ENCODE measurements around the gene FOXM1.

Gene FOXM1, protein sequence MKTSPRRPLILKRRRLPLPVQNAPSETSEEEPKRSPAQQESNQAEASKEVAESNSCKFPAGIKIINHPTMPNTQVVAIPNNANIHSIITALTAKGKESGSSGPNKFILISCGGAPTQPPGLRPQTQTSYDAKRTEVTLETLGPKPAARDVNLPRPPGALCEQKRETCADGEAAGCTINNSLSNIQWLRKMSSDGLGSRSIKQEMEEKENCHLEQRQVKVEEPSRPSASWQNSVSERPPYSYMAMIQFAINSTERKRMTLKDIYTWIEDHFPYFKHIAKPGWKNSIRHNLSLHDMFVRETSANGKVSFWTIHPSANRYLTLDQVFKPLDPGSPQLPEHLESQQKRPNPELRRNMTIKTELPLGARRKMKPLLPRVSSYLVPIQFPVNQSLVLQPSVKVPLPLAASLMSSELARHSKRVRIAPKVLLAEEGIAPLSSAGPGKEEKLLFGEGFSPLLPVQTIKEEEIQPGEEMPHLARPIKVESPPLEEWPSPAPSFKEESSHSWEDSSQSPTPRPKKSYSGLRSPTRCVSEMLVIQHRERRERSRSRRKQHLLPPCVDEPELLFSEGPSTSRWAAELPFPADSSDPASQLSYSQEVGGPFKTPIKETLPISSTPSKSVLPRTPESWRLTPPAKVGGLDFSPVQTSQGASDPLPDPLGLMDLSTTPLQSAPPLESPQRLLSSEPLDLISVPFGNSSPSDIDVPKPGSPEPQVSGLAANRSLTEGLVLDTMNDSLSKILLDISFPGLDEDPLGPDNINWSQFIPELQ

DNA sequence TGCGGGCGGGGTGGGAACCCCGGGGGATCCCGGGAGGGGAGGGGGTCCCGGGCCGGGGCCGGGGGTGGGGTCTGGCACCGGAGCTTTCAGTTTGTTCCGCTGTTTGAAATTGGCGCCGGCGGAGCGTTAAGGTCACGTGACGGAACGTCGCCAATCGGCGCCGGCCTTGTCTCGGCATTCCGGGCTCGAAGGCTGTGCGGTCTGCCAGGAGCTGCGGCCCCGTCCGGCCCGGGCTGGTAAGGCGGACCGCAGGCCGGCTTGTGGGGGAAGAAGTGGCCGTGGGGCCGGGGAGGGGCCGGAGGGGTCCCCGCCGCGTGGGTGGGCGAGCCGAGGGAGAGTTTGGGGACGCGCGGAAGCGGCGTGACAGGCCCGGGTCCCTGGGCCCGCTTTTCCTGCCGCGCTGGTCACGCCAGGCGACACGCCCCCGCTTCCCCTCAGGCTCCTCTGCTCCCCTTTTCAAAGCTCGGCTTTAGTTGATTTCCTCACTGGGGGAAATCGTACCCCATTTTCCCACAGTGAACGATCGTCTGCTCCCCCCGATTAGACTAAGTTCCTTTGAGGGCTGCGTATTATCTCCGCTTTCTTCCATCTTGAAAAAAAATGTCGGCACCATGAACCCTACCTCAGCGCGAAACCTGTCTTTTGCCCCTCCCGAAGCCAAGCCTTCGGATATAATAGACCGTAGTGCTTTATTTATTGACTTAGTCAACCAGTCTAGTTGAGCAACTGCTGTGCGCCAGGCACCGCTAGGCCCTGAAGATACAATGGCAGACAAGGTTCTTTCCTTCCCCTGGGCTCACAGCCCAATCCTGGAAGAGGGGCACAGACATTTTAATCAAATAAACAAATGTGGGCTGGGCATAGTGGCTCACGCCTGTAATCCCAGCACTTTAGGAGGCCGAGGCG is at the start of gene FOXM1, which contains the start of gene RHNO1:
Gene FOXM1 (minus strand): TSS at position 128 of the 906 bp plus-strand sequence. CDS start 2,696 bp downstream, outside the sequence.
Gene RHNO1 (plus strand): TSS at position 177 of the 906 bp plus-strand sequence. CDS start 8,144 bp downstream, outside the sequence.
- peak; percentile 83 for DNase-seq

DNA sequence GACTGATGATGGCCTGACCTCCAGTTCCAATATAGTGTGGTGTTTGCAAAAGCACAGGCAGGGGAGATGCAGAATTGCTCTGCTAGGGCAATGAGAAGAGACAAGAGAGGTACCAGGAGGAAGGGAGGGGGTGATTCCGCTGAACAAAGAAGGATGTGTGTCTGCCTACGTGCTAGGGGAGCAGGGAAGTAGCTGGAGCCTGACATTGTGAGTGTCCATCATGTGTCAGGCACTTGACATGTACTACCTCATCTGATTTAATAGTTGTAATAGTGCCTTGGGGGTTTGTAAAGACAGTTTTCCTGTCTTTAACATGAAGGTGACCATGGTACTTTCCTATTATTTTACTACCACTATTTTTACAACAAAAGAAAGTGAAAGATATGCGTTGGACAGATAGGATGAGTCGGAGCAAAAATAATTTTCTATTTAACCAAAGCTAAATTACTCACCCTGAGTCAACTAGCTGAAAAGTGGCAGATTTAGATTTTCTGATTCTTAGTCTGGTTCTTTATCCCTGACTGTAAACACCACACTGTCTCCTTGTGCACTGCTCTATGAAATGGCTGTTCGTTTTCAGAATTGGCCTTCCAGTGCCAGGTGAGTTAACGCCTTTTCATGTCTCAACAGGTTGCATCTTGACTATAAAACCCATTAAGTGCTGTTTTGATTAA is 48.5 kb upstream of the FOXM1 start:
- no peak for DNase-seq

DNA sequence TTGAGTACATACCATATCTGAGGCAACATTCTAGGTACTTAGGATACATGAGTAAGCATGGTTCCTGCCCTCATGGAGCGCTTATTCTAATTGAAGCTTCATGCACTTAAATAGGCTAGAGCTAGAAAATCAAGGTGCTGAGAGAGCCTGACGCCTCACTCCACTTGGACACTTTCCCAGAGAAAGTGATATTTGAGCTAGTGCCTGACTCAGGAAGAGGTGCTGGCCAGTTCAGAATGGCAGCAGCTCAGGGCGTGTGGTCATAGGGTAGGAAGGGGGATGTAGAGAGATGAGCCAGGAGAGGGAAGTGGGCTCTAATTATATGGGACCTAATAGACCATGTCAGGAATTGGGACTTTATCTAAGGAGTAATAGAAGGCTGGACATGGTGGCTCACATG is 47.0 kb upstream of the FOXM1 start:
- DNase-seq, result no peak

DNA sequence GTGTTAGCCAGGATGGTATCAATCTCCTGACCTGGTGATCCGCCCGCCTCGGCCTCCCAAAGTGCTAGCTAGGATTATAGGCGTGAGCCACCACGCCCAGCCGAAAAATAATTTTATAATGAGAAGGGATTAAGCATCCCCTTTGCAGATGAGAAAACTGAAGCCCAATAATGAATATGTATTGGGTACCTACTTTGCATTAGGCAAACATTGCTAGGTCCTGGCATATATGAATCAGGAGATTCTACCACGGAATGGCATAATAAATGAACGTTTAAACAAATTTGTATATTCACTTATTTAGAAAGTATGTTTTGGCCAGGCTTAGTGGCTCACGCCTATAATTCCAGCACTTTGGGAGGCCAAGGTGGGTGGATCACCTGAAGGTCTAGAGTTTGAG is 46.1 kb upstream of the FOXM1 start:
- DNase-seq, result no peak

DNA sequence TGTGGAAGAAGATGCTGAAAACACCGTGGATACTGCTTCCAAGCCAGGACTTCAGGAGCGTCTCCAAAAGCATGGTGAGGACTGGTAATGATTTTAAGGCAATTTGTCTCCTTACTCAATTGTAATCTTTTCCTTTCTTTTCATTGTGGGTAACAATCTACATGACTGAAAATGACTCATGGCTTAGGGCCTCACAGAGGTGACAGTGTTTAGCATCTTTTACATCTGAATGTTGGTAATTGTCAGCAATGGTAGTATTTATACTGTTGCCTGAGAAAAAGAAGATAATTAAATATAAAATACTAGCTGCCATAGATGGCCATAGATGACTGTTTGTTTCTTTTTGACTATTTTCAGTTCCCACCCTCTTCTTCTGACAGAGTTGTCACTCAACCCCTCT is 45.4 kb upstream of the FOXM1 start:
- no peak for DNase-seq

DNA sequence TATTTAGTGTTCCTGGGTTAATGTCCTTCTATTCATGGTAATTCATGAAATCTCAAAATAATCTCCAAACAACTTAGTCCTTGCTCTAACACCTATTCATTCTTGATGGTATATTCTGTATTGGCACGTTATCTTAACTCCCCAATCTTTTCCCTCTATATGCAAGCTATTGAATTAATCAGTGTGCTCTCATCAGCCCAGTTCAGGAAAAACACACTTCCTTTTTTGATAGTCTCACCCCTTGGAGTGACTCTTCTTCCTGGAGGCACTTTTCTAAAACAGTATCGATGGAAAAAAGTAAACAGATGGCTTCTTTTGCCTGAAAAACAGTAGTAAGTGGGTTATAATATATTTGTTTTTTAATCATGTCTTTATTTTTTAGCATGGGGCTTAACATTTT is 42.3 kb upstream of the FOXM1 start:
- DNase-seq, result no peak

DNA sequence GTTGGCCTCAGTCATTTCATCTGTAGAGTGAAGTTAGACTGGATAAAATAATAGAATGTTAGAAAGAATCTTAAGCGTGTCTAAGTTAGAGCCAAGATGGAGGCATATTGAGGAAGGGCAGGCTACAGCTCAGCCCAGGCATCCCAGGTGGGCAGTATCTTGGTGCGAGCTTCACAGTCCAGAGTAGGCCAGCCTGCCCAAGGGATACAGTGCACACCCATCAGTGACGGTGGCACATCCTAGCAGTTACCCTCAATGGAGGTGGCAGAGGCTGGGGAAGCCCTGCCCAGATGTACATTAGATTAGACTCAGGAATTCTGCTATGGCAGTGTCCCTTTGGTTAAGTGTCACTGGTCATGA is 35.2 kb upstream of the FOXM1 start:
- DNase-seq, result no peak

DNA sequence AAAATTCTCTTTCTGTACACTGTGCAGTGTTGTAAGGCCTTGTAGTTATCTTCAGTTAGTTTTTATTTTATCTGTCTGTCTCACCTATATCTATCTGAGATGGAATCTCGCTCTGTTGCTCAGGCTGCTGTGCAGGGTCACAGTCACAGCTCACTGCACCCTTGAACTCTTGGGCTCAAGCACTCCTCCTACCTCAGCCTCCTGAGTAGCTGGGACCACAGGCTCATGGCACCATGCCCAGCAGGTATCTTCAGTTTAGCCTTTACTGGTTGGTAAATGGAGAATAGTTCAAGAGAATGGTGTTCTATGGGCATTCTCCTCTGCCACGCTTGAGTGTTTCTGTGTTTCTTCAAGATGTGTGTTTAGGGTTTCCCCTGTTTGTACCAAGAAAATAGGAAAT is 27.3 kb upstream of the FOXM1 start:
- DNase-seq, result no peak

DNA sequence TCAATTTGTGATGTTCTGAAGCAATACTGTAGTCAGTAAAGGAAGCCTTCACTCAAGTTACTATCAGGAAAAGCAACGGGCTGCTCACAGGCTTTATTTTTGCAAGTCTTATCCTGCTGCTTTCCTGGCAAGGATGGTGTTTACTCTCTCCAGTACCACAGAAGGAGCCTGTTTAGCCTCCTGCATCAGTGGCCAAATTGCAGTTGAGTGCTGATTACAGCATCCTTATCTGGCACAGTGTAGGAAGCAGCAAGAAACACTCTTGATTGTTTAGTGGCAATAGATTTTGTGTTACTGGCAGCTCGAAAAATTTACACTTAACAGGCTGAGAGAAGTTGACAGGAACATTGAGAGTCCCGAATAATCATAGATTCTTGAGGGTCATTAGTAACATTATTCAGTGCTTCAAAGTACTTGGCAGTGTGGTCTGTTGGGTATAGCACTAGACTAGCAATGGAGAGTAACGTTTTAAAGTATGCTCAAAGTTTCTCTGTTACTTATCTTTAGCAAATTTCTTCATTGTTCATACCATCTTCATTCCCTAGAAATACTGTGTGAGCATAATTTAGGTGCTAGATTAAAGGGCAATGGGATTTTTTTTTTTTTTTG is 25.4 kb upstream of the FOXM1 start:
- no peak for DNase-seq

DNA sequence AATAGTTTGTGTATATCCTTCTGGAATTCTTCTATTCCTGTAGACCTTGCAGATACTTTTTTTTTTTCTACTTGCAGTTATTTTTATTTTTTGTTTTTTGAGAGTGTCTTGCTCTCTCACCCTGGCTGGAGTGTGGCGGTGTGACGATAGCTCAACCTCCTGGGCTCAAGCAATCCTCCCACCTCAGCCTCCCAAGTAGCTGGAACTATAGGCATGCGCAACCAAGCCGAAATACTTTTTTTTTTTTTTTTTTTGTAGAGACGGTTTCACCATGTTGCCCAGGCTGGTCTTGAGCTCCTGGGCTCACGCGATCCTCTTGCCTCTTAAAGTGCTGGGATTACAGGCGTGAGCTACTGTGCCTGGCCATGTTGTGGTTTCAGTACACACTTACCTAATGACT is 23.7 kb upstream of the FOXM1 start:
- DNase-seq, result no peak

DNA sequence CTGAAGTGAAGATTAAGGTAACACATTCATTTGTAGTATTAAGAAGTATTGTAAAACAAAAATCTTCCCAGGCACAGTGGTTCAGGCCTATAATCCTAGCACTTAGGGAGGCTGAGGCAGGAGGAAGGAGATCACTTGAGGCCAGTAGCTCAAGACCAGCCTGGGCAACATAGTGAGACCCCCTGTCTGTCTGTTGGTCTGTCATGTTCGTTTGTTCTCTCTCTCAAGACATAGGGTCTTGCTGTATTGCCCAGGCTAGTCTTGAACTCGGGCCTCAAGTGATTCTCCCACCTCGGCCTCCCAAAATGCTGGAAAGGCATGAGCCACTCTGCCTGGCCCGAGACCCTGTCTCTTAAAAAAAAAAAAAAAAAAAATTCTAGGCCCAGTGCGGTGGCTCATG is 20.4 kb upstream of the FOXM1 start:
- no peak for DNase-seq

DNA sequence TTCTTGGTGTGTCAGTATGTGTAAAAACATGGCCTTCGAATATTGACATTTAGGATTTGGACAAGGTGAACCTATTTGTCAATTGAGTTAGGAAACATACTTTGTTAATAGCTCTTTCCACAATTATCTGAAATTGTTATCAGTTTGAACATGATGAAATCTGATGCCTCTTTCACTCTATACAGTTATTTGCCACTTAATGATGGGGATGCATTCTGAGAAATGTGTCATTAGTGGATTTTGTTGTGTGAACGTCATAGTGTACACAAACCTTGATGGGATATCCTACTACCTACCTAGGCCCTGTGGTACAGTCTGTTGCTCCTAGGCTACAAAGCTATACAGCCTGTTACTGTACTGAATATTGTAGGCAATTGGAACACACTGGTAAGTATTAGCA is 18.5 kb upstream of the FOXM1 start:
- DNase-seq, result no peak

DNA sequence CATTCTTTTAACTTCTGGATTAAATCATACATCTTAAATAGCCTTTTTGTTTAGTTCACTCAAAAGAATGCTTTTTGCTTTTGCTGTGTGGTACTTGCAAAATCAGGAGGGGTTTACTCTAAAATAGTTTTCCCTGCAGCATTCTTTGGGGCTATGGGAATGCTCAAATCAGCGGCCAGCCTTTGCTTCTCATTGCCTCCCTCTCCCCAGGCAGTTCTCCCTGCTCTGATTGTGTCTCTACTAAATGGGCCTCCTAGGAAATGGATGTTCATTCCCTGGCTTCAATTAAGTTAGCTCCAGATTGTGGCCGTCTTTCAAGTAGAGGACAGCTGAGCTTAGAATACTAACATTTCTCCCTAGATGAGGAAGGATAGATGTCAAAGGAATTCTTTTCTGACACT is 18.1 kb upstream of the FOXM1 start:
- DNase-seq, result no peak

DNA sequence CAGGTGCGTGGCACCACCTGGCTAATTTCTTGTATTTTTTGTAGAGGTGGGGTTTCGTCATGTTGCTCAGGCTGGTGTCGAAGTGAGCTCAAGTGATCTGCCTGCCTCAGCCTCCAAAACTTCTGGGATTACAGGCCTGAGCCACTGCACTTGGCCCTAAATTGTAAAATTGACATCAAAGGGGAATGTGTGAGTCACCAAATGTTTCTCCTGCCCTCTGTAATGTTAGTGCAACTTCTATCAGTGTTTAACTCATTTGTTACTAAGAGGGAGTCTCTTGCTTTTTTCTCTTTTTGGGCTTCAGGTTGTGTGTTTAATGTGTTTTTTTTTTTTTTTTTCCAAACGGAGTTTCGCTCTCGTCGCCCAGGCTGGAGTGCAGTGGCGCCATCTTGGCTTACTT is 16.0 kb upstream of the FOXM1 start:
- DNase-seq, result no peak

DNA sequence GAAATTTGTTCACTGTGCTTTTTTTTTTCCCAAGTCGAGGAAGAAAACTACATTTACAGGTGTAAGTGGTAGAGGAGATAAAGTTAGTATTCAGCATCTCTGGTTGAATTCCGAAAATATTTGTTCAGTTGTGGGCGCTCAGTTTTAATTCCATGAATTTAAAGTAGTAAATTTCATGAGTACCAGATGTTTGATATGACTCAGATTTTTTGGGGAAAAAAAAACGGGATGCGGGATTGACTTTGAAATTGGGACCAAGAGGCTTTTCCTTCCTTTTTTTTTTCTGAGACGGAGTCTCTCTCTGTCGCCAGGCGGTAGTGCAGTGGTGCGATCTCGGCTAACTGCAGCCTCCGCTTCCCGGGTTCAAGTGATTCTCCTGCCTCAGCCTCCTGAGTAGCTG is 15.3 kb upstream of the FOXM1 start:
- no peak for DNase-seq

DNA sequence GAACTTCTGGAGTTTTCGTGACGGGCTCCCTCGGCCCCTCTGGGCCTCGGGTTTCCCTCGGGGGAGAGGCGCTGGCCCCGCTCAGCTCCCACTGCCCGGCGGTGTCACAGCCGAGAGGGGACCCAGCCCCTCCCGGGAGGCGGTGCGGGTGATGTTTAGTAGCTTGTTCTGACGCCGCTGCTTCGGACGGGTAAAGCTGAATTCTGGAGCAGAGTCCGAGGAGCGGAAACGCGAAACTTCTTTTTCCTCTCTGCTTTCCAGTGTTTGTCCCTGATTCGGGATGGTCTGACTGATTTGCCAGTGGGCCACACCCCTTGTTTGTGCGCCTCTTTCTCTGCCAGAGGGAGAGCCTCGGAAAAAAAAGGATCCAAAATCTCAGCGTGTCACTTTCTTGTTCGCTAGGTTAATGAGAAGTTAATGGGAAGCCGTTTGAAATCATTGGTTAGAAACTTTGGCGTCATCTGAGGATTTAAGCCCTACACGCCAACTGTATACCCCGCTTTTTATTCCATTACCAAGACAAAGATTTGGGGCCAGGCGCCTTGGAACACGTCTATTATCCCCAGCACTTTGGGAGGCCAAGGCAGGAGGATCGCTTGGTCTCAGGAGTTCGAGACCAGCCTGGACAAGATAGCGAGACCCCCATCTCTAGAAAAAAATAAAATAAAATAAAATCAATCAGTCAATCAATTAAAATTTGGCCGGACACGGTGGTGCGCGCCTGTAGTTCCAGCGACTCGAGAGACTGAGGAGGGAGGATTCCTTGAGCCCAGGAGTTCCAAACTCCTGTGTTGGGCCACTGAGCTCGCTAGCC is 14.5 kb upstream of the FOXM1 start:
- DNase-seq, result no peak

DNA sequence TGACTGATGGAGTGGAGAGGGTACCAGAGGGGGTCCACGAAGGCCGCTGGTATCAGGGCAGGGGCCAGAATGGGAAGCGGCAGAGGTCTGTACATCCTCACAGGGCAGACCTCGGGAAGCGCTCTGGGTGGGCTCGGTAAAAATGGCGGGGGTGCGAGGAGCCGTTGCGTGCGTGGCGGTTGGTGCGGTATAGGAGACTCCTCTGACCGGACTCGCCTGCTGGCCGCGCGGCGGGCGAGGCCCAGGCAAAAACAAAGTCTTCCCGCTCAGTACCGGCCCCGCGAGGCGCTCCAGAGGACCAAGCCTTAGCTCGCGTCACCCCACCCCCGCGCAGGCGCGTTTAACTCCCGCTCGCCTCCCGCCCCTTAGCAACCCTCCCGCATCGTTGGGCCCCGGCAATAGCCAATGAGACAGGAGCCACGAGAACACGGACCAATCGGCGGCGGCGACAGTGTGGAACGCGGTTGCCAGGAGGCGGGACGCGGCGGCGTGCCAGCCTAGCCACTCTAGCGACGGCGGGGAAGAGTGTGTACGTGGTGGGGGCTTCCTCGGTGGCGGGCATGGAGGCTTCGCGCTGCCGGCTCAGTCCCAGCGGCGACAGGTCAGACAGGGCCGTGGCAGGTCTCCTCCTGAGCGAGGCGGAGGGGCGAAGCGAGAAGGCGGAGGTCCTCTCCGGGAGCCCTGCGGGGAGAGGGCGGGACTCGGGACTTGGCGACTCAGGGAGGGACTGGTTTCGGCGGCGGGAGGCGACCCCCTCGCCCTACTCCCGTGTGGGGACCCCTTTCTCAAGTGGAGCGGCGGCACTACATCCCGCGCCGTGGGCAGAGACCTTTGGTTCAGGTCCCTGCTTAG is 13.6 kb upstream of the FOXM1 start, which contains the start of gene TULP3:
Gene TULP3 (plus strand): TSS at position 504 of the 852 bp plus-strand sequence. CDS start 57 bp downstream, at position 561.
- DNase-seq, result peak; percentile 97

DNA sequence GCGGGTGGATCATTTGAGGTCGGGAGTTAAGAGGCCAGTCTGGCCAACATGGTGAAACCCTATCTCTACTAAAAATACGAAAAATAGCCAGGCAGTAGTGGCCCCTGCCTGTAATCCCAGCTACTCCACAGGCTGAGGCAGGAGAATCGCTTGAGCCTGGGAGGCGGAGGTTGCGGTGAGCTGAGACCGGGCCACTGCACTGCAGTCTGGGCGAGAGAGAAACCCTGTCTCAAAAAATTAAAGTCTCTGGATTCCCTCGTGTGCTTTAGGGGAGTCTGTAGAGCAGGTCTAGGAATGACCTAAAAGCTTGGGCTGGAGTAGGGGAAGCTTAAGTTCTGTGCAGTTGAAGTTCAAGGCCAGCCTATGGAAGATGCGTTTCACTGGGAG is 13.0 kb upstream of the FOXM1 start:
- no peak for DNase-seq

DNA sequence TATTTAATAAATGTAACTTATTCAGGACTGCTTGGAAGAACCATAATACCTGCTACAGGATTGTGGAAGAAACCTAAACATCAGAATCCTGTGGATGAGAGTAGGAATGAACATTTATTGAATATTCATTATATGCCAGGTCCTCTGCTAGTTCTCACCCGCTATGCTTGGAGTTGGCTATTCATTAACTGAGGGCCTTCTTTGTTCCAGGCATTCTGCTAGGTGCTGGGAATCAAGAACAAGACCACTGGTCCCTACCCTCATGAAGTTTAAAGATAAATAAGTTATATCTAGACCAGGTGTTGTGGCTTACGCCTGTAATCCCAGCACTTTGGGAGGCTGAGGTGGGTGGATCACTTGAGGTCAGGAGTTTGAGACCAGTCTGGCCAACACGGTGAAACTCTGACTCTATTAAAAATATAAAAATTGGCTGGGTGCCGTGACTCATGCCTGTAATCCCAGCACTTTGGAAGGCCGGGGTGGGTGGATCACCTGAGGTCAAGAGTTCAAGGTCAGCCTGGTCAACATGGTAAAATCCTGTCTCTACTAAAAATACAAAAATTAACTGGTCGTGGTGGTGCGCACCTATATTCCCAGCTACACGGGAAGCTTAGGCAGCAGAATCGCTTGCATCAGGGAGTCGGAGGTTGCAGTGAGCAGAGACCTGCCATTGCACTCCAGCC is 9.9 kb upstream of the FOXM1 start:
- no peak for DNase-seq

DNA sequence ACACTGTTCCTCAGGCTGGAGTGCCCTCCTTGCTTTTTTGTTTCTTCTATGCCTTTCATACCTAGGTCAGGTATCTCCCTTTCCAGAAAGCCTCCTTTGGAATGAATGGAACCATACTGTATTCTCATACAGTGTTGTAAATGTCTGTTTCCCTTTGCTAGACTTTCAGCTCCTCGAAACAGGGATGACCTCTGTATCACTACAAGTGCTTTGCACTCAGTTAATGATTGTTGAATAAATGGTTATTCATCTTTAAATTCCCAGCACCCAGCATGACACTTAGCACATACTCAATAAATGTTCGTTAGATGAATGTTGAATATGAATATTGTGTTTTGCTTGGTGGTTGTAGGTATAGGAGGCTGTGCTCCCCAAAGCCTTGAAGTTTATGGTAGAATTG is 7.8 kb upstream of the FOXM1 start:
- DNase-seq, result no peak

All from stimulated activated CD4-positive, alpha-beta T cell treated with anti-CD3 and anti-CD28 coated beads, Interleukin-12 subunit alpha, Interleukin-12 subunit beta, amount 100 ng/mL, for 4 hours (primary cell).